SKM-1 treated with dmso at 0.1 percent for 144 hours (cell line): Measurements from ENCODE around the gene NOXA1.
A peak's percentile ranks its signal among the peaks of the same experiment; 100 is the strongest.

Source experiments
- DNase-seq: peaks from one replicate; lab custom pipeline; 2025; ENCODE audit not compliant: unreplicated experiment; lab: John Stamatoyannopoulos, UW

NOXA1 gene

GRCh38 chr9:137387891-137388560, 35.2 kb upstream of the NOXA1 start:
- DNase-seq = no peak

- no peak for DNase-seq
Observed at GRCh38 chr9:137388589-137389427, 34.4 kb upstream of the NOXA1 start.

- DNase-seq = no peak
Observed at GRCh38 chr9:137389428-137389746, 33.8 kb upstream of the NOXA1 start.

GRCh38 chr9:137390553-137391410, 32.4 kb upstream of the NOXA1 start:
- no peak for DNase-seq

- no peak for DNase-seq
Observed at GRCh38 chr9:137391411-137391754, 31.8 kb upstream of the NOXA1 start.

- no peak for DNase-seq
Observed at GRCh38 chr9:137392232-137393007, 30.8 kb upstream of the NOXA1 start.

GRCh38 chr9:137393176-137394150, 29.7 kb upstream of the NOXA1 start:
- no peak for DNase-seq

- DNase-seq = no peak
Observed at GRCh38 chr9:137394866-137395665, 28.1 kb upstream of the NOXA1 start.

GRCh38 chr9:137395666-137396010, 27.6 kb upstream of the NOXA1 start:
- DNase-seq = no peak

- DNase-seq = no peak
Observed at GRCh38 chr9:137396227-137396626, 27.0 kb upstream of the NOXA1 start.

- no peak for DNase-seq
Observed at GRCh38 chr9:137396634-137397367, 26.4 kb upstream of the NOXA1 start.

GRCh38 chr9:137397675-137398423, 25.3 kb upstream of the NOXA1 start:
- no peak for DNase-seq

- no peak for DNase-seq
Observed at GRCh38 chr9:137398561-137399468, 24.4 kb upstream of the NOXA1 start.

GRCh38 chr9:137402746-137403145, 20.4 kb upstream of the NOXA1 start:
- peak; percentile 23 for DNase-seq

GRCh38 chr9:137403269-137403668, 19.9 kb upstream of the NOXA1 start:
- no peak for DNase-seq

GRCh38 chr9:137404961-137405567, 18.1 kb upstream of the NOXA1 start:
- no peak for DNase-seq
